Ramos (cell line): Measurements from ENCODE around the gene LRCH1.

Experiments used
- in situ Hi-C: fragments of 300-500 bp; cut with MboI; formaldehyde crosslinking; loops from one replicate; pipeline ENCODE4 v1.14.3; 2022; ENCODE audit warnings: low sequenced_read_pairs; ENCODE audit not compliant: unreplicated experiment

LRCH1 gene

DNA sequence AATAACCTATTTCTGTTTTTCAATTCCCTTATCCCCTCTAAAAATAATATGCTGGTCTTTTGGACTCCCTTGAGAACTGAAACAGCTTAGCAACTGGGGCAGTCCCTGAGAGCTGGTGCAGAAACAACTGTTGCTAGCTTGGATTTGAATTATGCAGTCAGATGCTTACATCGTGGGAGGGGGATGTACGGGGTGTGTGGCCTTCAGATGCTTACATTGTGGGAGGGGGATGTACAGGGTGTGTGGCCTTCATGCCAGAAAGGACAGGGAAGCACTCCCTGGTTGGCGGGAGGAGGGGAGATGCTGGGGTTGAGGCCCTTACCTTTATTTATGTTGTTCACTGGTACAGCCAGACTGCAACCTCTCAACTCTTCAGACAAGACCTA, 25.6 kb downstream of the LRCH1 start:
- in situ Hi-C loops, result no loop called here

DNA sequence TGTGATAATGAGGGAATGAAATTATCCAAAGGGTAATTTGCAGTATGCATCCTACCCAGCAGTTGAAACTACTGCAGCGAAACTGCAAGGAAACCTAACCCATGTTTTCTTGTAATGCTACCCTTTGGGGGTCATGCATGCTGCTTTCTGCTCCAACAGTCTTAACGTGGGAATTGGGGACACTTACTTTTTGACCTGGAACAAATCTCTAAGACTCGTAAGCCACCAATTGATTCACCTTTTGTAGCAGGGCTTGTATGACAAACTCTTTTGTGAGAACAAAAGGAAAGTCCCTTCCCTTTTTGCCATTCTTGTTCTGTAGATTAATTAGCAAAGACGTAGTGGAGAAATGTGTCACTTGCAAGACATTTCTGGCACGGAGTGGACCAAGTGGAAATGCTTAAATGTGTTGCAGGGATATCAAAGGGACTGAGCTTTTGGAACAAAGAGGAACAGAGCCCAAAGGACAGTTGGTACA, 27.4 kb downstream of the LRCH1 start:
- in situ Hi-C loops, result no loop called here

DNA sequence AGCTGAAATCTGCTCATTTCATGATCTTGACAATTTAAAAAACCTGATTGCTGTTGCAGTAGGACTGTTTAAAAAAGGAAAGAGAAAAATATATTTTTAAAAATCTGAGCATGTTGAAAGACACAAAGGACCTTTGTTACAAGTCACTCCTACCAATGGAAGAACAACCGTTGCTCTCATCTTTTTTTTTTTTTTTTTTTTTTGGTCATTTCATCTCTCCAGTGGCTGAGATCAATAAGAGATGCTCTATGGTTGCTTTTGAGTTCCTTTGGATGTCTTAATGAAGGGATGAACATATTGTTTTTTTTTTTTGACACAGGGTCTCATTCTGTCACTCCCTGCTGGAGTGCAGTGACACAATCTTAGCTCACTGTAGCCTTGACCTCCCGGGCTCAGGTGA, 29.2 kb downstream of the LRCH1 start:
- in situ Hi-C loops, result no loop called here

DNA sequence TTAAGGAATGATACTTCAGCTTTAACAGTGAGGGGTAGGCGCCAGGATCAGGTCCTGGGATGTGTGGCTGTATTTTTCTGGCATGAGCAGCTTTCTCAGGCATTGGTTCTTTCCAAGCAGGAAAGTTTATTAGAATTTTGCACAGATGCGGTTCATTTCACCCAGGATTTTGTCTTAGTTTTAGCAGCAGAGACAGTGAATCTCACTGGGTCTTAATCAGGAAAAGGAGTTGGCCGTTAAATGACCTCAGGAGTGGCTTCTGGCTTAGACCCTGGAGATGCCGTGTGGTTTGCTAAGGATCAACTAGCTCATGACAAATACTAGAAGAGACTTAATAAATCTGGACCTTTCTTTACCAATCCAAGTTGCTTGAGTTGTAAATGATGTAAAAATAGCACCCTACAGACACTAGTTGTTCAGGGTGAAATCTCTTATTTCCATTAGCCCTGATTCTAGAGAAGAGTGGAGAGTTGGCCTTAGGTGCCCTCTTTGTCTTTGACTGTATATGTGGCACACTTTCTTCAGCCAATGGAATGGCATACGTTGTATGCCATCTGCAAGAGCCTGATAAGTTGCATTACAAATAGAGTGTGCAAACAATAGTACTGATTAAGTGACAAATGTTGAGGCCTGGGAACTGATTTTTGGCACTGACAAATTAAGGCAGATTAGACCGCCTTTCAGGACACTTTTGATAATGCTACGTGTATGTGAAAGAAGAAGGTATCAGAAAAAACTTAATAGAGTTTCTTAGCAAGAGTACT, 34.0 kb downstream of the LRCH1 start:
- in situ Hi-C loops, result no loop called here

DNA sequence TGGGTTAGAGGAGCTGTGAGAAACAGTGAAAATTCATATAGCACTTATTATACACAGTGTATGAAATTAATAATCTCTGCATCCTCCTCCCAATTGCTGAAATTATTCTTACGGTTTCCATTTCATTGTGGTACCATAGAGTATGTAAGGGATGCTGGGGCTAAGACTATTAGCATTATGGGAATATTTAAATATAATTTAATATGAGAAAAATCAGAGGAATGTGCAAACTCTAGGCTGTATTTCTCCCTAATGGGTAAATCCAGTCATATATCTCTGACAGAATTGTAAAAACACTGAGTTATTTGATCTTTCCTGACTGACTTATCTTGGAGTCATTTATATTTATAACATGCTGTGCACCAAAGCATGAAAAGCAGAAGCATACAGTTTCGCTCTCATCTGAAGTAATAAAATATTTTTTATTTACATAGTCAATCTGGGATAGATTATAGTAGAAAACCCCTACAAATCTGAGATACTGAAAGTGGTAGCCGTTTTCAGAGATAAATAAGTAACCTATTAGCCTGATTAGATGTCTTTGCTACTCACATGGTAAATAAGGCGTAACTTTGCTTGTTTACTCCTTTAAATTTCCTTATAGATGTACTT, 34.9 kb downstream of the LRCH1 start:
- in situ Hi-C loops, result no loop called here

DNA sequence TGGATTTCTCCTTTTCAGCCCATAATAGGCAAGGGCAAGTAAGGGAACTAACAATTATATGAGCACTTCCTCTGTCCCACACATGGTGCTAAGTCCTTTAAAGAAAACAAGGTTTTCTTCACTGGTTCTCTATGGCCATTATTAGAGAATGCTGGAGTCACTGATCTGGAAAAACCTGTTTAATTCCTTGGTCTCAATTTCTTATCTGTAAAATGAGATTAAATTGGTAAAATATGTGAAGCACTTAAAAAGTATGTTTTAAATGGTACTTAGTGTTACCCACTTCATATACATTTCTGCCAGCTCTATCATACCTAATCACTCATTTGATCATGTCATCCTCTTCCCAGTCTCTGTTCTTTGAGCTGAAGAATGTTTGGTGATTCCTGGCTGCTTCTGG, 39.4 kb downstream of the LRCH1 start:
- in situ Hi-C loops, result loop anchor here (10.0 kb wide), 1 partner anchor 208 kb away; the partner anchor contains the start of gene RUBCNL

DNA sequence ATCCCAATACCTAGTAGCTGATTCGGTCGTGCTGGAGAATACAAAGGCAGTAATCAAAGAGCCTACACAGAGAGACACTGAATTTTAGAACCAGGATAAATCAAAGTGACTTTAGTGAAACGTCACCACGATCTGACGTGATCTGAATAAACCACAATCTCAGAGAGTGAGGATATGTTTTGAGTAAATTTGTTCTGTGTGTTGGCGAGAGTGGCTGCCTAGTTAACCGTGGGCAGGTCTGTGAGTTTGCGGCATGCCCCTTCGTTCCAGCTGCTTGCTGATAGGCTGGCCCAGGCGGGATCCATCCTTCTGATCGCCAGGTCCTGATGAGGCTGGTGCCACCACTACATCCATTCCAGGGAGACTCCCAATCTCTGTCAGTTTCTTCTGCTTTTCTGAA, 40.4 kb downstream of the LRCH1 start:
- in situ Hi-C loops, result loop anchor here (10.0 kb wide), 1 partner anchor 209 kb away; the partner anchor contains the start of gene RUBCNL

DNA sequence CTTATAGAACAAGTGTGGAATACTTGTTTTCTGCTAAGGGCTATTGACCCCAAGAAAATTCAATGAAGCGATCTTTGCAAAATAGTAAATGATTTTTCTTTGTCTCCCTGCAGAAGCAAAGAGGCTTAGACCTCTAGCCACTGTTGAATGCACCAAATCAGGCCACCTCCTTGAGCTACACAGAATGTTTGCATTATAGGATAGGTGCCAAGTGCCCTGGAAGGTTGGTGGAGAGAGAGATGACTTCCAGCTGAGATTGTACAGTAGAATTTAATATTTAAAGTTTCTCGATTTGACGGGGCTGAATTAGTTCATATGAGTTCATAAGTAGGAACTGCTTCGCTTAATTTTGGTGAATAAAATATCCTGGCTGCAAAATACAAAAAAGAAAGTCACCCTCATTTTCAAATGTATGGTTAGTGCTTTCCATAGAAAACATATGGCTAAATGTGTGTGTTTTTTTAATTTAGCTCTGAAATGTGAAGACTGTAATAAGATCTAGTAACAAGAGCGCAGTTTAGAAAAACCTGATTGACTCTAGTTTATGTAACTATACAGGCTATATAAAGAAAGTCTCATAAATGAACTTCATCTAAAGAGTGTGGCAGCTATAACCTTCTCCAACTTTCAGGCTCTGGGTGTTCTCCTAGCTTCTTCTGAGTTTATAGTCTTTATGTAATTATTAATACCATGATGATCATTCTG, 41.6 kb downstream of the LRCH1 start:
- in situ Hi-C loops, result loop anchor here (10.0 kb wide), 1 partner anchor 210 kb away; the partner anchor contains the start of gene RUBCNL

DNA sequence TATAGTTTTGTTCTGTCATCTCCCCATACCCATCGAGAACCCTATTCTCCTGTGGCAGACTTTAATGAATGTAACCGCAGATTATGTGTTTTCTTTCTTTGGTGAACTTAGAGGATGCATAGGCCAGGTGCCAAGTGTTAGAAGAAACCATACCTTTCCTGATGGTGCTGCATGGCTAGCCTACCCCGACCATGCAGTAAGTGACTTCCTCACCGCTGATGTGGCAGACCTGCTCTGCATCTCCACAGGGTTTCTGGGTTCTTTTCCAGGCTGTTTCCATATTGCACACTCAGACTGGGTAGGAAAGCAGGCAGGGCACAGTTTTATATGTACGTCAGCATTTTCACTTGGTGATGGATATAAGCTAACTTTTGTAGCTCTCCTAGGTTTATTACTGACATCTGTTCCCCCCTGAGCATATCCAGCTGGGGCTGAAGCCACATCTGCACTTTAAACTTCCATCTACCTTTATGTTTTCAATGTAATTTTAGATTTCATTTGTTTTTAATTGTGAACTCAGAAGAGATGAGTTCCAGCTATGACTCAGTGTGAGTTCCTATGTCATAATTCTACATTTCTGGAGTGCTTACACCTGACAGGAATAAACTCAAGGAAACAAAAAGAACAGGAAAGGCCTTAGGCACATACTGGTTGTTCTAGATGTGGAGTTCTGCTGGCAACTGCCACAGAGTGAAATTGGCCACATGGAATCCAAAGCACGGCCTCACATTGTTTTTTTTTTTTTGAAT, 42.3 kb downstream of the LRCH1 start:
- in situ Hi-C loops, result loop anchor here (10.0 kb wide), 1 partner anchor 211 kb away; the partner anchor contains the start of gene RUBCNL

DNA sequence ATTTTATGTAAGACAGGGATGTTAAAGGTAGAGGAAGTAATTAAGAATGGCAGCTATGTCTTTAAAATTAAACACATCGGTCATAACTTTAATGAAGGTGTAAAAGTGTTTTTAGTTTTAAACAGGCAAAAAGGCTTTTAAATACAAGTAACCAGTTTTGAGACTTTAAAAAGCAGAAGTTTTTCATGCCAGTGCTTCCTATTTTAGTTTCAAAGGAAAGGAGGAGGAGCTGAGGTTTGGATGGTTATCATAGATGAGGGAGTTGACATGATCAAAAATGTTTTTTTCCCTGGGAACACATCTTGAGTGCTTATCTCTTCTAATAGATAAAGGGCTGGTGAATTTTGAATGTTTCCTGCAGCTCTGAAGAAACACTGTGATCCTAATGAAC, 42.9 kb downstream of the LRCH1 start:
- in situ Hi-C loops, result loop anchor here (10.0 kb wide), 1 partner anchor 211 kb away; the partner anchor contains the start of gene RUBCNL

DNA sequence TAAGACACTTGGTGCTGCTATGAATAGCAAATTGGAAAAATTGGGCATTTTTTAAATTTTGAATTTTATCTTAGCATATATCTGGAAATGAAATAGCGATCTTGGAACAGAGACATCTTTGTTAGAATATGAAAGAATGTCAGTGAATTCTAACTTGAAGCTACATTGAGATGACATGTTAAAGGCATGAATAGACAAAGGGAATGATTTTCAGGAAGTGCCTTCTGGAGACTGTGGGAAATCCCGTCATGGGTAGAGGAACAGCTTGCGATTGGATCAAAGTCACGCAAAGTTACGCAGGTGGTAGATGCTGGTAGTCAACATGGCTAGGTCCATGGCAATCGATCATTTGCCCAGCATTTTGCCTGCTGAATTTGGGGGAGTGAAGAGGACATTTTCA, 43.5 kb downstream of the LRCH1 start:
- in situ Hi-C loops, result loop anchor here (10.0 kb wide), 1 partner anchor 212 kb away; the partner anchor contains the start of gene RUBCNL

DNA sequence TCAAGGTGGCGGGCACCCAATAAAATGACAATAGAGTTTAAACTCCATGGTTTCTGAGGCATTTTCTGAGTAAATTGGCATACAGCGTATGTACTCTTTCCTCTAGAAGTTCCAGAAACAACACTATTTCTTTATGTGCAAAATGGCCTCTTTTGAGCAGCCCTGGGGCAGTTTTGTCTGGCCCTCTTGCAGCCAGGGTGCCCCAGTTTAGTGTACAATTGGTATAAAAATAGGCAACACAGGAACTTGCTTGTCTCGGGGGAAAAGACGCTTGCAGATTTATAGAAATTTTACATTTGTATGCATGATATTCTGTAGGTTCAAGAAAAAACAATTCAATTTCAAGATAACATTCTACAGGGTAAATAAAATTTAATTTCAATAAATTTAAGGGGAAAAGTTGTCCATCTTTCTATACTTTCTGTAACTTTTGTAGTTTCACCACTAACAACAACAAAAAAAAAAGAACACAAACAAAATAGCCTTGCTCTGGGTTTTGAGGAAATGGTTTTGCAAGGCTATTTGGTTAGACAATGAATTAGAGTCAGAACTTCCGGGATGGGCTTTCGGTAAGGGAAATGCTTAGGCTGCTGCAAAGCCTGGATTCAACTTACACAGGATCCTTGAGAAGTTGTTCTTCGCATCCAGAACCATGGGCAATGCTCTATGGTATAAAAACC, 45.3 kb downstream of the LRCH1 start:
- in situ Hi-C loops, result loop anchor here (10.0 kb wide), 1 partner anchor 213 kb away; the partner anchor contains the start of gene RUBCNL

DNA sequence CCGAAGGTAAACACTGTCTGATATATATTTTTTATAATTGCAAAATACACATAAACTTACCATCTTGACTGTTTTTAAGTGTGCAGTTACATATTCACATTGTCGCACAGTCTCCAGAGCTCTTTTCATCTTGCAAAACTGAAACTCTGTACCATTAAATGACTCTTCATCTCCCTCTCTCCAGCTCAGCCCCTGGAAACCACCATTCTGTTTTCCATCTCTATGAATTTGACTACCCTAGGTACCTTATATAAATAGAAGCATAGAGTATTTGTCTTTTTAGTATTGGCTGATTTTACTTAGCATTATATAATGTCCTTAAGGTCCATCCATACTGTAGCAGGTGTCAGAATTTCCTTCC, 45.8 kb downstream of the LRCH1 start:
- in situ Hi-C loops, result loop anchor here (10.0 kb wide), 1 partner anchor 214 kb away; the partner anchor contains the start of gene RUBCNL

DNA sequence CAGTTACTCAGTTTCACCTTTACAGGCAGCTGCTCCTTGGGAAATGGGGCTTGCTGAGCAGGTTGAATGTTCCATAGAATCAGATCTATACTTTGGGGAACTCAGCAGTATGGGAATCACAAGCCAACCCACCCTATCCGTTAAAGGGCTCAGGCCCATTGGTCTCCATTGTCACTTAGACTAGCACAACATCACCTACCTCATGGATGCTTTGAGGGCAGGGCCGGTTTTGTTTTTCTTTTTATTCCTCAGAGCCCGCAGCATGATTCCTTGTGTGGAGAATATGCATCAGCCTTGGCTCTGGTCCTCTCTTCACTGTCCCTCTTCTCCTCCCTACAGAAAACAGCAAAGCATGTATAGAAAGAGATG, 48.0 kb downstream of the LRCH1 start:
- in situ Hi-C loops, result no loop called here

DNA sequence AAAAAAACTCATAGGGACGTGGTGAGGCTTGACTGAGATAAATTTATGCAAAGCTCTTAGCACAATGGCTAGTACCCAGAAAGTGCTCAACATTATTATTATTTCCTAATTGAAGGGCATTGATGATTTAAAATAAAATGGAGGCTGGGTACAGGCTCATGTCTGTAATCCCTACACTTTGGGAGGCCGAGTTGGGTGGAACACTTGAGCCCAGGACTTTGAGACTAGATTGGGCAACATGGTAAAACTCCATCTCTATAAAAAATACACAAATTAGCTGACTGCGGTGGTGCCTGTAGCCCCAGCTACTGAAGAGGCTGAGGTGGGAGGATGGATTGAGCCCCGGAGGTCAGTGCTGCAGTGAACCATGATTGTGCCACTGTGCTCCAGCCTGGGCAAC, 49.6 kb downstream of the LRCH1 start:
- in situ Hi-C loops, result no loop called here

DNA sequence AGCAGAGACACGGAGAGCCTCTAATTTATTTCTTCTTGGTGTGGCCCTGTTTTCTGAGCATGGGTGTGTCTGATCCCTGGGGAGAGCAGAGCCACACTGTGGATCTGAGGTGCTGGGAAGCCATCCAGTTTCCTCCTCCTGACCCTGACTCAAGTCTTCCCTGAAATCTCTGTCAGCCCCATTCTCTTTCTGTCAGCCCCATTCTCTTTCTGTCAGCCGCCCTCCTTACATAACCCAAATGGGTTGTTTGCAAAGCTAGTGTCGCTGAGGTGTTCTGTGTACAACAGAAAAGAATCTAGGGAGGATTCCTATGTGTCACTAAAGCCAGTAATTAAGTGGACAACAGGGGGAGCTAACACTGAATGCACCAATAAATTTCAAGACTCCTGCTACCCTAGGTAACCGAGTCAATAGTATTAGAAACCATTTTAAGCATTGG, 50.2 kb downstream of the LRCH1 start:
- in situ Hi-C loops, result no loop called here

DNA sequence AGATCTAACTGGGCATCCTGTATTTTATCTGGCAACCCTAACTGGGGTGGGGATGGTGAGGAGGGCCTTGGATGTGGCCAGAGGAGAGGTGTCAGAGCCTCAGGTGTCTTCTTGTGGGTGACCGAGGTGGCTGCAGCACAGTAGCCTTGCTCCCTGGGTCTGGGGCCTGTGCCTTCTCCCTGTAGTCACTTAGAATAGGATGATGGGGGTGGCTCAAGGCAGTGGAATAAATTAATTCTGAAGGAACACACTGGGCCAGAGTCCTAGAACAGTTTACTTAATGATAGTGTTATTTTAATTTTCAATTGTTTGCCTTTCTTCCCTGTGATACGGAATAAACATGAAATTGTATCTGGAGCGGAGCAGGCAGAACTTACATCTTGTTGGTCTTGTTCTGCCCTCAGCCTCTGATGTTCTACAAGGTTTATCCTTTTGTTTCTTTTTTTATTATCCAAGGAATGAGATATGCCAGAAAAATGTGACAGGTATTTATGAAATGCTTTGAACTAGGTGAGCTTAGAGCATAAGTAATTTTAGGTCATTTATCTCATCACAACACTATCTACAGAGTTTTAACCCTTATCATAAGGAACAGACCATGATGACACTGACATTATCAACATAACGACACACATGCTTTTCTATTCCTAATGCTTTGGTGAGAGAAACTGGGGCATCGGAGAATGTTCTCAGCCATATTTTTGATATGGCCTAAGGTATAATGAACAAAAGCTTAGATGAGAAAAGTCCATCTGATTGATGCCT, 51.4 kb downstream of the LRCH1 start:
- in situ Hi-C loops, result no loop called here

DNA sequence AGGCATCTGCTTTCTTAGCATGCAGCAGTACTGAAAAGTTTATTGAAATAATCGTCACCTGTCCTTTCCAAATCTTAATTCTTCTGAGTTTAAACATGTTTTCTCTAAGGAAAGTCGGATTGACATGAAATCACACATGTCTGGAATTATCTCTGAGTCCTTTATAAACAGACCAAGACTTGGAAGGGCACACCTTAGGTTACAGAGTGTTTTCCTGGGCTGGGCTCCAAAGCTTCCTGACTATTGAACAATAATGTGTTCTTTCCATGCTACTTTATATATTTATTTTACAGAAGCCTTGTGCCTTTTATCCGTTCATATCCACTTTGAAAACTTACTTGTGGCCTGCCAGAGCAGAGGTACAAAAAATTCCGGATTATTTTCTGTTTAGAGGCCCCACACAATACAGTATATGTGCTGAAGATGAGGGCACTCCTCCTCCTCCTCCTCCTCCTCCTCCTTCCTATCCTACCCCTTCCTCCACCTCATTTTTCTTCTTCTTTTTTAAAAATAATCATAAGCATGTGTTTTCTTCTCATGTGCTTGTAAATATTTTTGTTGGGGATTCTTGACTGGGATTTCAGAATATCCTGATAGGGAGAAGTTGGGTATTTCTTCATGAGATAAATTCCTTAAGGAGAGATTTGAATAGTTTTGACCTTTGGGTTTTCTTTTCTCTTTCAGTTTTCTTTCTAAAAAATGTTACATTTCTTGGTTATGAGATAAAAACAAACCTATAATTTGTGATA, 52.3 kb downstream of the LRCH1 start:
- in situ Hi-C loops, result no loop called here
